ENCODE results near the gene ARF3.

DNA sequence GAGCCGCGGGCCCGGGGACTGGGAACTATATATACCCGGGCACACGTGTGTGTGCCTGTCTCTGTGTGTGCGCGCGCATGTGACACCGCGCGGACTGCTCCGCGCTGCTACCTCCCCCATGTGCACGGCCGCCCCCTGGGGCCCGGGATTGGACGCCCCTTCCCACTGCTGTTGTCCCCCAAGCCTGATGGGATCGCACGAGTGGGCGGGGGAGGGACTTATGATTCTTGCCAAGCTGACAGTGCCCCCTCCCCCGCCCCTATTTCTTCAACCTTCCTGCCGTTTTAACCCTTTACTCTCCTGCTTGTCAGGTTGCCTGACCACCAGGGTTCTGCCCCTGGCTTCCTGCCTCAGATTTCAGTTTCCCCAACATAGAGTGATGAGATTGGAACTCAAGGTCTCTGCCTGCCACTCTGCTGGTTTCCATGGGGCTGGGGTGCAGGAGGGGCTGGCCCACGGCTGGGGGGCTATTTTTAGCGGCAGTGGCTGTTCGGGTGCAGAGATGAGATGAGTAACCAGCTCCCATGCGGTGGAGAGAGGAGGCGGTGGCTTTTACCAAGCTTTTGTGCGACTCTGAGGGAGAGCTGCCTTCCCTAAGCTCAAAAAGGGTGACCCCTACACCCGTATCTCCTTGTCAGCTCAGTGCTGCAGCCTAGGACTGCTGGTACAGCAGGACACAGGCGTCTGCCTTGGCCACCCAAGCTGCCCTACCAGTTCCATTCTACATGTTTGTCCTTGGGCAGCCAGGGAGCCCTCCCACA is 42.3 kb upstream of the ARF3 start, which contains the start of gene DDN:
- no peak for TF ChIP-seq SP1 (IDR thresholded peaks at IDR 0.05)
- no peak for TF ChIP-seq ELF4 (IDR thresholded peaks at IDR 0.05)
- TF ChIP-seq NFRKB (IDR thresholded peaks at IDR 0.05): no peak
- no peak for TF ChIP-seq FOXK2 (IDR thresholded peaks at IDR 0.05)
- TF ChIP-seq, protein P1, sequence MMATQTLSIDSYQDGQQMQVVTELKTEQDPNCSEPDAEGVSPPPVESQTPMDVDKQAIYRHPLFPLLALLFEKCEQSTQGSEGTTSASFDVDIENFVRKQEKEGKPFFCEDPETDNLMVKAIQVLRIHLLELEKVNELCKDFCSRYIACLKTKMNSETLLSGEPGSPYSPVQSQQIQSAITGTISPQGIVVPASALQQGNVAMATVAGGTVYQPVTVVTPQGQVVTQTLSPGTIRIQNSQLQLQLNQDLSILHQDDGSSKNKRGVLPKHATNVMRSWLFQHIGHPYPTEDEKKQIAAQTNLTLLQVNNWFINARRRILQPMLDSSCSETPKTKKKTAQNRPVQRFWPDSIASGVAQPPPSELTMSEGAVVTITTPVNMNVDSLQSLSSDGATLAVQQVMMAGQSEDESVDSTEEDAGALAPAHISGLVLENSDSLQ (IDR thresholded peaks at IDR 0.05): no peak
- TF ChIP-seq LEF1 (IDR thresholded peaks at IDR 0.05; ENCODE audit: borderline replicate concordance): no peak

Data from HEK293T (cell line).